ENCODE measurements around the gene ABTB1. TPM values are rescaled to one million over a fixed set of nuclear protein-coding genes. Genes with fewer than 3 reads are reported as not detected.

Gene ABTB1
- total RNA-seq, 1 donor from 2014 or later, result 12.2 TPM

- TF ChIP-seq CTCF (IDR thresholded peaks at IDR 0.05; ENCODE audit: unreplicated experiment), result no peak
- H3K36me3 Mint-ChIP-seq (ENCODE audit: insufficient read depth), result no peaks in the 10 kb centered on the region
- H3K9me3 Mint-ChIP-seq (ENCODE audit: low read depth), result no peaks in the 10 kb centered on the region
- H3K4me1 Mint-ChIP-seq (ENCODE audit: low read depth), result no peaks in the 10 kb centered on the region
- no peak overlapping the region for H3K27ac Mint-ChIP-seq
- H3K27me3 Mint-ChIP-seq, result peaks cover 55% of the 10 kb centered on the region
- DNase-seq (ENCODE audit: low spot score, unreplicated experiment), result no peak
- no peak overlapping the region for H3K4me3 Mint-ChIP-seq (ENCODE audit: low read depth)
Observed at GRCh38 chr3:127729556-127730056, 56.9 kb downstream of the ABTB1 start.

- Mint-ChIP-seq H3K27me3 (peaks cover 55% of the 10 kb centered on the region), H3K27ac (no peak overlapping the region), H3K4me3 (ENCODE audit: low read depth) (no peak overlapping the region), H3K4me1 (ENCODE audit: low read depth) (peaks cover 1% of the 10 kb centered on the region), H3K9me3 (ENCODE audit: low read depth) (no peaks in the 10 kb centered on the region), H3K36me3 (ENCODE audit: insufficient read depth) (no peaks in the 10 kb centered on the region)
- TF ChIP-seq CTCF (IDR thresholded peaks at IDR 0.05; ENCODE audit: unreplicated experiment), result no peak
- DNase-seq (ENCODE audit: low spot score, unreplicated experiment), result no peak
Observed at GRCh38 chr3:127730171-127730570, 57.4 kb downstream of the ABTB1 start.

Other genes starting within 250 kb of the ABTB1 start
- 24.4 and 25.1 TPM in 2 replicates for gene TPRA1, start 82.2 kb upstream of the ABTB1 start, total RNA-seq
- 92.4 and 96.7 TPM in 2 replicates for gene MCM2, start 74.5 kb upstream of the ABTB1 start, total RNA-seq
- gene PODXL2, start 43.8 kb upstream of the ABTB1 start, total RNA-seq, result 25.5 and 25.7 TPM in 2 replicates
- gene MGLL, start 149.6 kb downstream of the ABTB1 start, total RNA-seq, result 0.43 and 0.62 TPM in 2 replicates
- 0.29 and 0.40 TPM in 2 replicates for gene KBTBD12, start 242.3 kb downstream of the ABTB1 start, total RNA-seq